GM13976 (cell line): Measurements from ENCODE around the gene SSX2IP.

ENCODE experiments used
- DNase-seq: peaks from one replicate; pipeline ENCODE4 v3.0.0; 2012; ENCODE audit warnings: low spot score
- CTCF ChIP-seq: IDR thresholded peaks from 2 replicates; pipeline ENCODE4 v1.5.1; 2012; ENCODE audit warnings: borderline replicate concordance, mild to moderate bottlenecking; ENCODE audit not compliant: insufficient read depth; ENCODE audit errors: extremely low read depth, missing control alignments, control extremely low read depth
- in situ Hi-C: fragments of 300-500 bp; cut with MboI; formaldehyde crosslinking; loops from one replicate; pipeline ENCODE4 v1.12.0; 2022; ENCODE audit warnings: low sequenced_read_pairs, mixed read lengths, inconsistent platforms; ENCODE audit not compliant: unreplicated experiment

The SSX2IP gene

DNA sequence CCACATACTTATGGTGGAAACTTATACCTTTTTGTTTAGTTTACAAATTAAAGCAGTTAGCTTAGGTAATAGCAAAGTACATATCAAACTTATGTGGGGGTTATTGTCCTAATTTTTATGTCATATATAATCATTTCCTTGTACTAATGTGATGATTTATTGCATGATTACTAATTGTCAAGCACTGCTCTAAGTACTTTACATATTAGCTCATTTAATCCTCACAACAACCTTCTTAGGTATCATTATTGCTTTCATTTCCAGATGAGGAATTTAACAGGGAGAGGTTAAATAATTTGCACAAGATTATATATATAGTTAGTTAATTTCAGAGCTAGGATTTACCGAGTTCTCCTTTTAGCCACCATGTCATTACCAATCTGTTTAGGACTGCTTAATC, 11.9 kb upstream of the SSX2IP start:
- DNase-seq: no peak
- in situ Hi-C loops: no loop called here
- no peak for TF ChIP-seq CTCF

DNA sequence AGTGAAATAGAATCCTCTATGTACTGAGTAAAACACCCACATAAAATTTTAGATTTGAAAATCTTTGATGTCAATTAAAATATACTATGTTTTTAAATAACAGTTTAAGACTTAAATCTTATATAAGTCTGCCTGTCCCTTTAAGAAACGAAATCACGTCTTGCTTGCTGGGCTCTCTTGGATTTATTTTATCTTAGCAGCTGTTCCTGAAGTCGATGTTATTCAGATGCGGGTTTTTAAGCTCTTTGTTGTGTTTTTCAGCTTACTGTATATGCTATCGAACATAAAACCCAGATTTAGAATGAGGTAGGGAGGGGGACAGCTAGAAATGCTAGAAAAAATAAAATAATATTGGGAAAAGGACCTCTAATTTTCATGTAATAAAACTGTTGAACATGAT, 11.1 kb upstream of the SSX2IP start:
- in situ Hi-C loops: no loop called here
- no peak for DNase-seq
- TF ChIP-seq CTCF: no peak

DNA sequence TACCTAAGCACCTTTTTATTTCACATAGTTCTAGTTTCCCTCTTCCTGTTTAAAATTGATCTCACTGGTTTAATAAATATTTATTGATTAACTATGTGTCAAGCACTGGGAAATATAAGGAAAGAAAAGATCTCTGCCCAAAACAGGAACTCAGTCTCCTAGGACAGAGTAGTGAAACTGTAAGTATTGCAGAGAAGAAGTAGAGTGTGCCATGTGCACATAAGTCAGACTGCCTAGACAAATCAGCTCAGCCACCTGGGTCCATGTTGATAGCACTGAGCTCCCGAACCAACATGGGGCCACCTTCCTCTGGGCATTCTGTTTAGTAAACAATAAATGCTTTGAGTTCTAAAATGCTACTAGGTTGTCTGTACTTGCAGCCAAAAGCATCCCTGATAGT, 9.8 kb upstream of the SSX2IP start:
- no peak for TF ChIP-seq CTCF
- in situ Hi-C loops: no loop called here
- no peak for DNase-seq

- no peak for DNase-seq
- no peak for TF ChIP-seq CTCF
- in situ Hi-C loops: no loop called here
Measured at GRCh38 chr1:84698151-84699110, 8.2 kb upstream of the SSX2IP start.

DNA sequence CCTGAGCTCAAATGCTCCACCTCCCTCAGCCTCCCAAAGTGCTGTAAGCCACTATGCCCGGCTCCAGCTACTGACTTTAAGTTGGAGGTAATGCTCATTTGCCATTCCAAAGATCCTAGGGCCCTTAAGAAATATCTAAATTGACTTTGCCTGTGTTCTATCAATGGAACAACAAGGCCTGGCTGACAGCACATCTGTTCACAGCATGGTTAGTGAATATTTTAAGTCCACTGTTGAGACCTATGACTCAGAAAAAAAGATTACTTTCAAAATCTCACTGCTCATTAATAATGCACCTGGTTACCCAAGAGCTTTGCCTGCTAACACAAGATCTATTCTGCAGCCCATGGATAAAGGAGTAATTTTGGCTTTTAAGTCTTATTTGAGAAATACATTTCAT, 3.5 kb upstream of the SSX2IP start:
- in situ Hi-C loops: no loop called here
- no peak for DNase-seq
- TF ChIP-seq CTCF: no peak

GRCh38 chr1:84693005-84693404, 2.7 kb upstream of the SSX2IP start:
- TF ChIP-seq CTCF: no peak
- in situ Hi-C loops: no loop called here
- no peak for DNase-seq
